Effector memory CD8-positive, alpha-beta T cell (primary cell): ENCODE data around the gene ALOX15B.

Experiments
- ATAC-seq: fragments of 150-1000 bp; cut with Tn5 transposase; replicated peaks from 2 replicates; pipeline ENCODE4 v1.10.0; 2021; ENCODE audit warnings: mild to moderate bottlenecking, moderate library complexity
- DNase-seq, 3 experiments: peaks; one replicate each; pipeline ENCODE4 v3.0.0; 2021
- H3K27ac Mint-ChIP-seq, 2 donors: one replicate each; pipeline ENCODE4 v1.8.0; 2022; ENCODE audit warnings: mild to moderate bottlenecking in 2 of 2, mixed read lengths in 2 of 2, moderate library complexity in 2 of 2
- H3K27me3 Mint-ChIP-seq, 2 donors: one replicate each; pipeline ENCODE4 v1.8.0; 2022; ENCODE audit warnings: mixed read lengths in 2 of 2
- H3K36me3 Mint-ChIP-seq: one replicate; pipeline ENCODE4 v1.8.0; 2022; ENCODE audit warnings: mild to moderate bottlenecking, moderate library complexity, mixed read lengths; ENCODE audit not compliant: insufficient read depth
- H3K4me1 Mint-ChIP-seq, 2 donors: one replicate each; pipeline ENCODE4 v1.8.0; 2022; ENCODE audit warnings: low read depth in 2 of 2, mixed read lengths in 2 of 2
- H3K4me3 Mint-ChIP-seq, 2 donors: one replicate each; pipeline ENCODE4 v1.8.0; 2022; ENCODE audit warnings: mild to moderate bottlenecking in 2 of 2, mixed read lengths in 2 of 2, moderate library complexity in 2 of 2
- H3K9me3 Mint-ChIP-seq, 2 donors: one replicate each; pipeline ENCODE4 v1.8.0; 2022; ENCODE audit warnings: mixed read lengths in 2 of 2

The ALOX15B gene

DNA sequence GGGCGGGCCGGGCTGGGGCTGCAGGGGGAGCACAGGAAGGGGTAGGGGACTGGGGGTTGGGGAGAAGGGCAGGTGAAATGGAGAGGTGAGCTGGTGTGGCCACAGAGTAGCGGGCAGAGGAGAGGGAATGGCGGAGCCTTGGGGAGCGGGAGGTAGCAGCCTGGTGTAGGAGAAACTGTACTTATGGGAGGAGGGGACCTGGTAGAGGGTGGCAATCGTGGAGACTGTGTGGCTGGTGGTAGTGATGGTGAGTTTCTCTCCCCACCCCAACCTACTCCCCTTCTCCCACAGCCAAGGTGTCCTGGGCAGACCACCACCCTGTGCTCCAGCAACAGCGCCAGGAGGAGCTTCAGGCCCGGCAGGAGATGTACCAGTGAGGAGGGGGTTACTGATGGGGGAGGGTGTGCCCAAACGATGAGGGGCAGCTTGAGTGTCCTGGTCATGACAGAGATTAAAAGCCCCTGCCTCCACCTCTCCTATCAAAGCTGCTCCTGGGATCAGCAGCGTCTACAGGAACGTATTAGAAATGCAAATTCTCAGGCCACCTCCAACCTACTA, 831 bp downstream of the ALOX15B start:
- Mint-ChIP-seq H3K4me1 (no peaks in the 10 kb centered on the region), H3K36me3 (no peaks in the 10 kb centered on the region), H3K27ac (no peak overlapping the region), H3K4me3 (no peak overlapping the region), H3K9me3 (no peaks in the 10 kb centered on the region), H3K27me3 (peaks cover 26 to 56% of the 10 kb centered on the region in 2 donors)
- ATAC-seq (no peak), DNase-seq (no peak)

DNA sequence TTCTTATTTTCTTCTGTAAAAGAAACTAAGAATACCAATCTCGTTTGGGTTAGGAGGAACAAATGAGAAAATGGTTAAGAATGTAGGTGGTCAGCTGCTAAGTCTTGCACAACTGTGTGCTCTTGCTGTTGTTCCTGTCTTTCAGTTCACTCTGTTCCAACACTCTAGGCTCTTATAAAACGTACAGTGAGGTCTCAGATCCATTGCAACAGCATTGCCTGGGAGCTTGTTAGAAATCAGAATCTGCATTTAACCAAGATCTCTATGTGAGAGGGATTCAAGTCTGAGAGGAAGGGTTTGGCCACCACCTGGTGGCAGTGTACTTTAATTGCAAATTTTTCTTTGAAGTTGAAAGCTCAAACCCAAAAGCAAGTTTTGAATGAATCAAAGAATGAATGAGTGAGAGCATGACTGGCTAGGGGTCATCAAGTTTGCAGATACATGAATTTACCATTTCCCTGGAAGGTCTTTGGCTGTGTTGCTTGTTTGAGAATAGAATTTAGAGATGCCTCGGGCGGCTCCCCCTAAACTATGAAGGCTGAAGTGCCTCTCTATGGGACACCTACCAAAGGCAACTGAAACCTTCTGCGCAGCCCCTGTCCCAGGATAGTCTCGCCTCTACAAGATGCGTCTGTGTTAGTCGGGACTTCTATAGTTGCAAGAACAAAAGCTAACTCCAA, 2.5 kb downstream of the ALOX15B start:
- H3K27ac Mint-ChIP-seq, result no peak overlapping the region
- ATAC-seq (no peak), DNase-seq (peak in 1 of 3 experiments; percentile 33)
- H3K27me3 Mint-ChIP-seq, result peaks cover 37 to 70% of the 10 kb centered on the region in 2 donors
- H3K36me3 Mint-ChIP-seq, result no peaks in the 10 kb centered on the region
- H3K9me3 Mint-ChIP-seq, result no peaks in the 10 kb centered on the region
- H3K4me3 Mint-ChIP-seq, result no peak overlapping the region
- H3K4me1 Mint-ChIP-seq, result no peaks in the 10 kb centered on the region

DNA sequence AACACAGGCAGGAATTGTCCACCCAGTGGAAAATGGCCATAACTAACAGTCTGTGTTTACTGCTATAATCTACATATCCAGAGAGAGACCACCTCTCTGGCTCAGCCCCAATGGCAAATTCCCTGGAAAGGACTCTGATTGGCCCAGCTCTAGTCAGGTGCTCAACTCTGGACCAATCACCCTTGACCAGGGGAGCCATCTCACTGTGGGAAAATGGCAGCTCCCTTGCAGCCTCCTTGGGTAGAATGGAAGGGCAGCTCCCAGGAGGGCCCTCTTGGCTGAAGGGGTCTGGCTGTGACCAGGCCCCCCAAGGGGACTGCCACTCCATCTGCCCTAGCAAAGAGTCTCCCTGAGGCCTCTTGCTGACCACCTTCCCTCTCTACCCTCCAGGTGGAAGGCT, 3.1 kb downstream of the ALOX15B start:
- peaks cover 37 to 76% of the 10 kb centered on the region in 2 donors for H3K27me3 Mint-ChIP-seq
- DNase-seq (no peak), ATAC-seq (no peak)
- no peaks in the 10 kb centered on the region for H3K36me3 Mint-ChIP-seq
- no peaks in the 10 kb centered on the region for H3K9me3 Mint-ChIP-seq
- H3K27ac Mint-ChIP-seq, result no peak overlapping the region
- H3K4me1 Mint-ChIP-seq, result no peaks in the 10 kb centered on the region
- no peak overlapping the region for H3K4me3 Mint-ChIP-seq

DNA sequence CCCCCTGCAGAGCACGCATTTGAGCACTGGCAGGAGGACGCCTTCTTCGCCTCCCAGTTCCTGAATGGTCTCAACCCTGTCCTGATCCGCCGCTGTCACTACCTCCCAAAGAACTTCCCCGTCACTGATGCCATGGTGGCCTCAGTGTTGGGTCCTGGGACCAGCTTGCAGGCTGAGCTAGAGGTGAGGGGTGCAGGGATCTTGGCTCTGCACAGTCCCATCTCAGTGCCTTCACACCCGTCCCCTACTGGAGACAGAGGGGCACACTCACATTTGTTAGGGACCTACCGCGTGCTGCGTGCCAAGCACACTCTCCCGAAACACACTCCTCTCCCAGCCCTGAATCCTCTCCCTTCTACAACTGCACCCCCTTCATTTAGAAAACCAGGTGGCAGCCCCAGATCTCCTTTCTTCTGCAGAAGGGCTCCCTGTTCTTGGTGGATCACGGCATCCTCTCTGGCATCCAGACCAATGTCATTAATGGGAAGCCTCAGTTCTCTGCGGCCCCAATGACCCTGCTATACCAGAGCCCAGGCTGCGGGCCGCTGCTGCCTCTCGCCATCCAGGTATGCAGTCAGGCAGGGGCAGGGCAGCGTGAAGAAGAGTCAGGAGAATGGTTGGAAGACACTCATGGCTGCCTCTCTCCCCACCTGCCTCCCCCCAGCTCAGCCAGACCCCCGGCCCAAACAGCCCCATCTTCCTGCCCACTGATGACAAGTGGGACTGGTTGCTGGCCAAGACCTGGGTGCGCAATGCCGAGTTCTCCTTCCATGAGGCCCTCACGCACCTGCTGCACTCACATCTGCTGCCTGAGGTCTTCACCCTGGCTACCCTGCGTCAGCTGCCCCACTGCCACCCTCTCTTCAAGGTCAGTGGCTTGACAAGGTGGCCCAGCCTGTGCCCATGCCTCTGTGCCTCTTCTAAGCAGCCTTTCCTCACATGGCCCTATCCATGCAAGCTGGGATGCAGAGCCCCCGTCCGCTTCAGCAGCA, 6.3 kb downstream of the ALOX15B start:
- Mint-ChIP-seq H3K4me1 (no peaks in the 10 kb centered on the region), H3K4me3 (no peak overlapping the region), H3K9me3 (no peaks in the 10 kb centered on the region), H3K27me3 (peaks cover 16 to 49% of the 10 kb centered on the region in 2 donors), H3K27ac (no peak overlapping the region), H3K36me3 (no peaks in the 10 kb centered on the region)
- ATAC-seq (no peak), DNase-seq (no peak)

DNA sequence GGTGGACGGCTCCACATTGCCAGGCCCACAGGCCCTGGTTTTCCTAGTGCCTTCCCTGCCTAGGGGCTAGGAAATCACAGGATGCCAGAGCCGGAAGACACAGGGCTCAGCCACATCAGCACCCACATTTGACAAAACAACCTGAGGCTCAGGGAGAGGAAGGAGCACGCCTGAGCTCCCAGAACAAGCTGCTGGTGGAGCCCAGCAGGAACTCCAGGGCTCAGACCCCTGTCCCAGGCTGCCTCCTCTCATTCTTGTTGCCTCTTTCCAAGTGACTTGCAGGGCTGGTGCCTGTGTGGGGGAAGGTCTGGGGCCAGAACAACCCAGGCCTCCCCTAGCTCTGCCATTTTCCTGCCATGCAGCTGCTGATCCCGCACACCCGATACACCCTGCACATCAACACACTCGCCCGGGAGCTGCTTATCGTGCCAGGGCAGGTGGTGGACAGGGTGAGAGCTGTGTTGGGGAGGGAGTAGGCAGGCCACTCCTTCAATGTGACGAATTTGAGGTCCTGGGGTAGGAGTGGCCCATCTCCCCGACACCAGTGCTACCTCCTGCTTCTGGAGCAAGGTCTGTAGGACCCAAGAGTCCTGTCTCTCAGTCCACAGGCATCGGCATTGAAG, 7.6 kb downstream of the ALOX15B start:
- Mint-ChIP-seq H3K4me3 (no peak overlapping the region), H3K4me1 (no peaks in the 10 kb centered on the region), H3K9me3 (no peaks in the 10 kb centered on the region), H3K27me3 (peaks cover 11 to 46% of the 10 kb centered on the region in 2 donors), H3K36me3 (no peaks in the 10 kb centered on the region), H3K27ac (no peak overlapping the region)
- no peak for ATAC-seq
- no peak for DNase-seq

DNA sequence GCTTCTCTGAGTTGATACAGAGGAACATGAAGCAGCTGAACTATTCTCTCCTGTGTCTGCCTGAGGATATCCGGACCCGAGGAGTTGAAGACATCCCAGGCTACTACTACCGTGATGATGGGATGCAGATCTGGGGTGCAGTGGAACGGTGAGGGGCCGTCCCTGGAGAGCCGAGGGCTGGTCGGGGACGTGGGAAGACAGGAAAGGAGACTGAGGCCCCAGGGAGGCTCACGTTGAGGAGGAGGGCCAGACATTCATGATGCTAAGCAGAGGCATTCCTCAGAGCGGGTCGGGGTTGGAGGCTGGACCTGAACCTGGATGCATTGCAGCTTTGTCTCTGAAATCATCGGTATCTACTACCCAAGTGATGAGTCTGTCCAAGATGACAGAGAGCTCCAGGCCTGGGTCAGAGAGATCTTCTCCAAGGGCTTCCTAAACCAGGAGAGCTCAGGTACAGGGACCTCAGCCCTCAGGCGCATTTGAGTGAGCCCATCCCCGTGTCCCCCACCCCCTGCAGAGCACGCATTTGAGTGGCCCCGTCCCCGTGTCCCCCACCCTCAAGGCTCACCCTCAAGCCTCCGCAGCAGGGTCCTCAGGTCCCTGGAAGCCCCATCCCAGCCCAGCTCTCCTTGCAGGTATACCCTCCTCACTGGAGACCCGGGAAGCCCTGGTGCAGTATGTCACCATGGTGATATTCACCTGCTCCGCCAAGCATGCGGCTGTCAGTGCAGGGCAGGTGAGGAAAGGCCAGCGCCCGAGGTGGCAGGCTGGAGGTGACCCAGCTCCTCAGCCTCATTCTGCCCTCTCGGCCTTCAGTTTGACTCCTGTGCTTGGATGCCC, 8.3 kb downstream of the ALOX15B start:
- H3K27ac Mint-ChIP-seq, result no peak overlapping the region
- no peak overlapping the region for H3K4me3 Mint-ChIP-seq
- peaks cover 11 to 46% of the 10 kb centered on the region in 2 donors for H3K27me3 Mint-ChIP-seq
- no peak for ATAC-seq
- H3K9me3 Mint-ChIP-seq, result no peaks in the 10 kb centered on the region
- no peak for DNase-seq
- no peaks in the 10 kb centered on the region for H3K4me1 Mint-ChIP-seq
- H3K36me3 Mint-ChIP-seq, result no peaks in the 10 kb centered on the region

DNA sequence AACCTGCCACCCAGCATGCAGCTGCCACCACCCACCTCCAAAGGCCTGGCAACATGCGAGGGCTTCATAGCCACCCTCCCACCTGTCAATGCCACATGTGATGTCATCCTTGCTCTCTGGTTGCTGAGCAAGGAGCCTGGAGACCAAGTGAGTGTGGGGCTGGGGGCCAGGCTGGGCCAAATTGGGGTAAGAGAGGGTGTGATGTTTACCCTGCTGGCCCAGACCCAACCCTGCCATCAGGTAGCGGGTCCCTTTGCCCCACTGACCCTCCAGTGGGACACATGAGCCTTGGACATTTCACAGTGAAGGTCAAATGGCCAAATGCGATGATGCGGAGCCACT, 8.9 kb downstream of the ALOX15B start:
- Mint-ChIP-seq H3K27ac (no peak overlapping the region), H3K27me3 (peaks cover 11 to 45% of the 10 kb centered on the region in 2 donors), H3K4me3 (no peak overlapping the region), H3K36me3 (no peaks in the 10 kb centered on the region), H3K9me3 (no peaks in the 10 kb centered on the region), H3K4me1 (no peaks in the 10 kb centered on the region)
- no peak for ATAC-seq
- DNase-seq, result no peak

DNA sequence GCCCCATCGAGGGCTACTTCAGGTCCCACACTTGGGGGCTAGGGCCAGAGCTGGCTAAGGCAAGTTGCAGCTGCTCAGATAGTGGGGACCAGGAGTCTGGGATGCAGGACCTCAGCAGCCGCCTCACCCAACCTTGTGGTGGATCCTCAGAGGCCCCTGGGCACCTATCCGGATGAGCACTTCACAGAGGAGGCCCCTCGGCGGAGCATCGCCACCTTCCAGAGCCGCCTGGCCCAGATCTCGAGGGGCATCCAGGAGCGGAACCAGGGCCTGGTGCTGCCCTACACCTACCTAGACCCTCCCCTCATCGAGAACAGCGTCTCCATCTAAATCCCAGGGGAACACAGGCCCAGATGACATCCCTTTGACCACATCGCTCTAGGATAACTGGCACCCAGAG, 9.4 kb downstream of the ALOX15B start:
- Mint-ChIP-seq H3K27me3 (peaks cover 11 to 40% of the 10 kb centered on the region in 2 donors), H3K27ac (no peak overlapping the region), H3K4me3 (no peak overlapping the region), H3K36me3 (no peaks in the 10 kb centered on the region), H3K9me3 (no peaks in the 10 kb centered on the region), H3K4me1 (no peaks in the 10 kb centered on the region)
- DNase-seq, result no peak
- ATAC-seq, result no peak

DNA sequence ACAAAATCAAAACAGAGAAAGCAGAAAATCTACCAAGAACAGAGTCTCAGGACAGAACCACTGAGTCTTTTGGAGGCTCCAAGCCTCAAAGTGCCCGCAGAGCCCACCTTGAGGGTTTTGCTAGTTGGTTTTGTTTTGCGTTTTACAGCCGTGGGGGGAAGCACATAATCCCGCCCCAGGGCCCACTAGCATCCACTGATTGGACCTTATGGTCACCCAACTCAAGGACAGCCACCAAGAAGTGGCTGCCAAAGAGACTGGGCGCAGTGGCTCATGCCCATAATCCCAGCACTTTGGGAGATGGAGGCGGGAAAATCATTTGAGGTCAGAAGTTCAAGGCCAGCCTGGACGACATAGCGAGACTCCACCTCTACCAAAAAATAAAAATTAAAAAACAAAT, 9.9 kb downstream of the ALOX15B start:
- DNase-seq, result no peak
- H3K9me3 Mint-ChIP-seq, result no peaks in the 10 kb centered on the region
- peaks cover 11 to 35% of the 10 kb centered on the region in 2 donors for H3K27me3 Mint-ChIP-seq
- no peaks in the 10 kb centered on the region for H3K4me1 Mint-ChIP-seq
- H3K4me3 Mint-ChIP-seq, result no peak overlapping the region
- no peak overlapping the region for H3K27ac Mint-ChIP-seq
- H3K36me3 Mint-ChIP-seq, result no peaks in the 10 kb centered on the region
- ATAC-seq, result no peak

DNA sequence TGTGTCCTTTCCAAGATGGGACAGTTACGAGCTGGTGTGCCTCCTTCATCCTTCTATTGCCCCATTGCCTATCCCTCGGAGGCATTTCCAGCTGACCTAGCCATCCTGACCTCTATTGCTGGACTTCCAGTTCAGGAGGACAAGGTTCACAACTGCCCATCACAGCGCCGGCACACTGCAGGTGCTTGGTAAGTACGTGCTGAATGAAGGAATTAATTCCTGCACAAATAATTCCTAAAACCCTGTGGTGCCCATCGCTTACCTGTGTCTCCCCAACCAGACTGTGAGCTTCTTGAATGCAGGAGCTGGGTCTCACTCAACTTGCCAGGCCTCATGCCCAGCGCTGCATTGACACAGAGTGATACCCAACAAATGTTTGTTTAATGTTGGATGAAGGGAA, 13.0 kb downstream of the ALOX15B start:
- Mint-ChIP-seq H3K36me3 (no peaks in the 10 kb centered on the region), H3K27ac (no peak overlapping the region), H3K4me3 (no peak overlapping the region), H3K27me3 (peaks cover 0 to 4% of the 10 kb centered on the region in 2 donors), H3K4me1 (peaks cover 6% of the 10 kb centered on the region in 2 donors), H3K9me3 (no peaks in the 10 kb centered on the region)
- ATAC-seq (no peak), DNase-seq (no peak)

DNA sequence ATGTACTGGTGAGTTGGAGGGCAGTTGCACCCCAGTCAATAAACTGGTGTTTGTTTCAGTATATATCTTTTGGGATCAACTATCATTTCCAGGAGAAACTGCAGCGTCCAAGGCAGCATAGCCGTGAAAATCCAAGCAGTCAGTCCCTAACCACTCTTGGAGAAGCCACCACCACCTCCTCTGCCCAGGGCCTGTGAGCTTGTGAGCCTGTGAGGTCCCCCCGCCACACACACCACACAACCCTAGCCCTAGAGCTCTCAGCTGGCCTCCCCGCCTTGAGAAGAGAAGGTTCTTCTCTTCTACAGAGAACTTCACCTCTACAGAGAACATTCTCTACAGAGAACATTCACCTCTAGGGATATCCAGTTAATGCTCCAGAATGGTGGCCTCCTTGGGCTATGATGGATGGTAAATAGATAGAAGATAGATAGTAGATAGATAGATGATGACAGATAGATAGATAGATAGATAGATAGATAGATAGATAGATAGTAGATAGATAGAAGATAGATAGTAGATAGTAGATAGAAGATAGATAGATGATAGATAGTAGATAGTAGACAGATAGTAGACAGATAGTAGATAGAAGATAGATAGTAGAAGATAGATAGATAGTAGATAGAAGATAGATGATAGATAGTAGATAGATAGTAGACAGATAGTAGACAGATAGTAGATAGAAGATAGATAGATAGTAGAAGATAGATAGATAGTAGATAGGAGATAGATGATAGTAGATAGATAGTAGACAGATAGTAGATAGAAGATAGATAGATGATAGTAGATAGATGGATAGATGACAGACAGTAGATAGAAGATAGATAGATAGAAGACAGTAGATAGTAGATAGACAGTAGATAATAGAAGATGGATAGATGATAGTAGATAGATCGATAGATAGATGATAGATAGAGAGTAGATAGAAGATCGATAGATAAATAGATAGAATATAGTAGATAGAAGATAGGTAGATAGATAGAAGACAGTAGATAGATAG, 13.7 kb downstream of the ALOX15B start:
- DNase-seq (no peak), ATAC-seq (no peak)
- H3K27me3 Mint-ChIP-seq, result no peaks in the 10 kb centered on the region
- H3K4me1 Mint-ChIP-seq, result peaks cover 6 to 11% of the 10 kb centered on the region in 2 donors
- H3K9me3 Mint-ChIP-seq, result no peaks in the 10 kb centered on the region
- H3K27ac Mint-ChIP-seq, result no peak overlapping the region
- no peaks in the 10 kb centered on the region for H3K36me3 Mint-ChIP-seq
- H3K4me3 Mint-ChIP-seq, result no peak overlapping the region

DNA sequence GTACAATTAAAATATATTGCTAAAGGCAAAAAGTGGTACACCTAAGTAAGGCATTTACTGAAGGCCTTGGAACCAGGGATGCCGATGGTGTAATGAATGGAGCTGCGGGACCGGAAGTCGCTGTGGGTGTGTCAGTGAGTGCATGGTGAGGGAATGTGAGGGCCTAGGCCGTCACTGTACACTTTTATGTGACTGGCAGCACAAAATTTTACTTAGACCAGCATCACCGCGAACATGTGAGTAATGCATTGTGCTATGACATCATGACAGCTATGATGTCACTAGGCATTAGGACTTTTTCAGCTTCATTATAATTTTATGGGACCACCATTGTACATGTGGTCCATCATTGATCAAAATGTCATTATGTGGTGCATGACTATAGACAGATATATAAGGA, 14.7 kb downstream of the ALOX15B start:
- H3K4me3 Mint-ChIP-seq, result no peak overlapping the region
- no peaks in the 10 kb centered on the region for H3K36me3 Mint-ChIP-seq
- no peak overlapping the region for H3K27ac Mint-ChIP-seq
- DNase-seq (no peak), ATAC-seq (no peak)
- peaks cover 2% of the 10 kb centered on the region in 2 donors for H3K27me3 Mint-ChIP-seq
- H3K9me3 Mint-ChIP-seq, result no peaks in the 10 kb centered on the region
- H3K4me1 Mint-ChIP-seq, result peaks cover 6 to 12% of the 10 kb centered on the region in 2 donors
